HepG2 (cell line): ENCODE results near the gene MTHFD2L. TPM values are rescaled to one million over a fixed set of nuclear protein-coding genes. Genes with fewer than 3 reads are reported as not detected.

Source experiments
- ATAC-seq: fragments of 200-7000 bp; cut with Tn5 transposase; 3 replicates; pipeline ENCODE4 v1.9.1; 2020; ENCODE audit warnings: mild to moderate bottlenecking, moderate library complexity
- BruUV-seq: library from RNA; stranded (reverse); fragments of 400-500 nt; replicated peaks from 2 replicates; lab custom pipeline; 2021; lab: Mats Ljungman, UMichigan
- CTCF ChIA-PET: fragments of 300-600 bp; formaldehyde crosslinking; extraction: SDS; loops from one replicate; lab custom pipeline; 2021; ENCODE audit warnings: low total read pairs, inconsistent platforms, low intra/inter-chr PET ratio; lab: Yijun Ruan, JAX
- POLR2A ChIA-PET: fragments of 350-600 bp; sonication (Branson Sonifier 250); formaldehyde crosslinking; loops from one replicate; lab custom pipeline; 2020; ENCODE audit warnings: antibody characterized with exemption, inconsistent platforms; lab: Yijun Ruan, JAX
- DNase-seq: peaks from one replicate; pipeline ENCODE4 v3.0.0-alpha.2; 2015; ENCODE audit warnings: low spot score
- FAIRE-seq: peaks from 3 replicates; lab custom pipeline; 2011; peaks lifted over from hg19 to GRCh38; lab: Jason Lieb, UNC
- H2AFZ ChIP-seq: one replicate; pipeline ENCODE4 v1.6.1; 2011; ENCODE audit warnings: low read length, inconsistent platforms
- H3K27ac ChIP-seq: fragments of 300-600 bp; 3 replicates; pipeline ENCODE4 v1.8.0; 2011; ENCODE audit warnings: mixed run types, mild to moderate bottlenecking, mixed read lengths, low read length, inconsistent platforms; ENCODE audit not compliant: insufficient read depth; ENCODE audit errors: extremely low read length
- H3K27me3 ChIP-seq, 2 experiments: fragments of 200-600 bp in 1 of 2; 2 replicates in 1 of 2; 3 replicates in 1 of 2; pipeline versions ENCODE4 v1.6.0 to v1.8.0; 2011; ENCODE audit warnings: low read length in 2 of 2, mild to moderate bottlenecking in 2 of 2, moderate library complexity in 2 of 2, inconsistent platforms in 1 of 2; ENCODE audit not compliant: insufficient read depth in 2 of 2, control insufficient read depth in 1 of 2
- H3K36me3 ChIP-seq, 2 experiments: fragments of 200-600 bp in 1 of 2; replicated peaks in 1 of 2; 2 replicates in 1 of 2; 3 replicates in 1 of 2; pipeline versions ENCODE4 v1.5.1 to v1.8.0; 2011; ENCODE audit warnings: low read length in 2 of 2, inconsistent platforms in 1 of 2; ENCODE audit not compliant: insufficient read depth in 2 of 2, control insufficient read depth in 1 of 2
- H3K4me1 ChIP-seq: 2 replicates; pipeline ENCODE4 v1.5.1; 2012; ENCODE audit warnings: low read length, inconsistent platforms; ENCODE audit not compliant: insufficient read depth
- H3K4me2 ChIP-seq: 2 replicates; pipeline ENCODE4 v1.6.0; 2011; ENCODE audit warnings: low read depth, low read length, inconsistent platforms
- H3K4me3 ChIP-seq, 3 experiments: fragments of 200-600 bp in 1 of 3; sonication (generic), shearing (Covaris generic) in 1 of 3; replicated peaks in 1 of 3; 2 replicates each; pipeline ENCODE4 v1.5.1; 2011 to 2016; ENCODE audit warnings: low read length in 3 of 3, inconsistent platforms in 2 of 3, low read depth in 2 of 3, mild to moderate bottlenecking in 2 of 3, control low read depth in 1 of 3, mixed read lengths in 1 of 3; ENCODE audit not compliant: insufficient read depth in 1 of 3
- H3K79me2 ChIP-seq: one replicate; pipeline ENCODE4 v1.6.1; 2011; ENCODE audit warnings: low read length, inconsistent platforms; ENCODE audit not compliant: insufficient read depth
- H3K9ac ChIP-seq: 2 replicates; pipeline ENCODE4 v1.6.0; 2011; ENCODE audit warnings: mild to moderate bottlenecking, low read depth, low read length, inconsistent platforms; ENCODE audit not compliant: insufficient read depth
- H3K9me3 ChIP-seq: 2 replicates; pipeline ENCODE4 v1.5.1; 2012; ENCODE audit warnings: mild to moderate bottlenecking, low read length
- H4K20me1 ChIP-seq: 2 replicates; pipeline ENCODE4 v1.6.0; 2011; ENCODE audit warnings: inconsistent platforms, mild to moderate bottlenecking, low read length, moderate library complexity; ENCODE audit not compliant: insufficient read depth
- CENPT ChIP-seq: sonication (generic); formaldehyde crosslinking; IDR thresholded peaks from 2 replicates; pipeline ENCODE4 v1.8.0; 2022; ENCODE audit warnings: low read depth, mild to moderate bottlenecking, moderate library complexity, missing genetic modification reagents
- FOSL1 ChIP-seq: sonication (generic); formaldehyde crosslinking; IDR thresholded peaks from 2 replicates; pipeline ENCODE4 v1.9.0; 2021; ENCODE audit warnings: missing genetic modification reagents, borderline replicate concordance
- XBP1 ChIP-seq: sonication (generic); formaldehyde crosslinking; IDR thresholded peaks from 2 replicates; pipeline ENCODE4 v1.5.0; 2020; ENCODE audit warnings: missing genetic modification reagents
- ZBTB37 ChIP-seq: sonication (generic); formaldehyde crosslinking; IDR thresholded peaks from 2 replicates; pipeline ENCODE4 v1.4.0; 2020; ENCODE audit warnings: mild to moderate bottlenecking, missing genetic modification reagents
- ZFP36L2 ChIP-seq: sonication (generic); formaldehyde crosslinking; IDR thresholded peaks from 2 replicates; pipeline ENCODE4 v1.4.0; 2020; ENCODE audit warnings: missing genetic modification reagents
- ZNF317 ChIP-seq: sonication (generic); formaldehyde crosslinking; IDR thresholded peaks from 2 replicates; pipeline ENCODE4 v1.5.0; 2020; ENCODE audit warnings: mild to moderate bottlenecking, missing genetic modification reagents
- ZNF790 ChIP-seq: sonication (generic); formaldehyde crosslinking; IDR thresholded peaks from 2 replicates; pipeline ENCODE4 v1.8.0; 2022; ENCODE audit warnings: missing genetic modification reagents, mild to moderate bottlenecking, borderline replicate concordance
- WGBS: methylation state at CpG from one replicate; pipeline ENCODE4 v1.1.6; 2017; ENCODE audit warnings: low lambda C conversion rate; 5-methylcytosine and 5-hydroxymethylcytosine counted together
- in situ Hi-C: cut with HindIII; loops from 2 replicates; pipeline ENCODE4 v1.10.0; 2017; ENCODE audit warnings: low pct_unique_long_range_greater_than_20kb; ENCODE audit not compliant: extremely low pct_ligation_motif_present
- intact Hi-C: fragments of 100-400 bp; cut with micrococcal nuclease; formaldehyde crosslinking; loops from one replicate; pipeline ENCODE4 v1.10.0; 2022; ENCODE audit not compliant: unreplicated experiment
- polyA plus RNA-seq, 8 experiments: library from polyadenylated mRNA; depleted of rRNA in 3 of 8; stranded (reverse) in 7 of 8; unstranded in 1 of 8; fragments of >200 nt; fragmentation: Illumina TruSeq in 4 of 8; extraction: Trizol in 4 of 8; gene quantifications; 2 replicates each; pipeline versions ENCODE4 v1.2.1 to v1.2.3, GENCODE V29; 2011 to 2016; ENCODE audit warnings: low read depth in 4 of 8, missing spikeins in 1 of 8, mixed read lengths in 1 of 8; ENCODE audit not compliant: insufficient read depth in 1 of 8
- total RNA-seq, 5 experiments: library from RNA; depleted of rRNA; stranded (reverse); fragments of >200 nt; fragmentation: Illumina TruSeq; extraction: Trizol; gene quantifications; 2 replicates each; pipeline ENCODE4 v1.2.3, GENCODE V29; 2016; ENCODE audit warnings: low read depth in 1 of 5
- TF ChIP-seq, protein P1 (sequence below): IDR thresholded peaks from 2 replicates; pipeline ENCODE4 v1.6.1; 2016; ENCODE audit warnings: low read depth

The MTHFD2L gene
- total and polyA plus RNA-seq, 2 of the 13 experiments (the other 11 are each of a cell fraction or from before 2014, with no cell fraction given) = 10.5 to 14.9 TPM

GRCh38 chr4:74118600-74119338 lies 39.1 kb upstream of the MTHFD2L start:
- in situ Hi-C loops = no loop called here
- Histone ChIP-seq H3K4me2 (no peak overlapping the region), H3K9ac (no peak overlapping the region), H3K27ac (no peak overlapping the region), H3K4me3 (no peak overlapping the region), H3K9me3 (no peaks in the 10 kb centered on the region), H3K79me2 (no peaks in the 10 kb centered on the region), H3K36me3 (no peaks in the 10 kb centered on the region), H3K4me1 (peaks cover 22% of the 10 kb centered on the region), H4K20me1 (no peaks in the 10 kb centered on the region), H2AFZ (no peak overlapping the region), H3K27me3 (no peaks in the 10 kb centered on the region; a peak in 1 of 5 replicates)
- no peak for TF ChIP-seq ZFP36L2 (CRISPR knock-in tag)
- TF ChIP-seq, protein P1, sequence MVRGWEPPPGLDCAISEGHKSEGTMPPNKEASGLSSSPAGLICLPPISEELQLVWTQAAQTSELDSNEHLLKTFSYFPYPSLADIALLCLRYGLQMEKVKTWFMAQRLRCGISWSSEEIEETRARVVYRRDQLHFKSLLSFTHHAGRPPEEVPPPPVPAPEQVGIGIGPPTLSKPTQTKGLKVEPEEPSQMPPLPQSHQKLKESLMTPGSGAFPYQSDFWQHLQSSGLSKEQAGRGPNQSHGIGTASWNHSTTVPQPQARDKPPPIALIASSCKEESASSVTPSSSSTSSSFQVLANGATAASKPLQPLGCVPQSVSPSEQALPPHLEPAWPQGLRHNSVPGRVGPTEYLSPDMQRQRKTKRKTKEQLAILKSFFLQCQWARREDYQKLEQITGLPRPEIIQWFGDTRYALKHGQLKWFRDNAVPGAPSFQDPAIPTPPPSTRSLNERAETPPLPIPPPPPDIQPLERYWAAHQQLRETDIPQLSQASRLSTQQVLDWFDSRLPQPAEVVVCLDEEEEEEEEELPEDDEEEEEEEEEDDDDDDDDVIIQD = no peak
- no peak for TF ChIP-seq ZBTB37 (CRISPR knock-in tag)
- no peak for TF ChIP-seq XBP1
- no peak for TF ChIP-seq ZNF317 (CRISPR knock-in tag)
- no peak for TF ChIP-seq ZNF790
- no peak for TF ChIP-seq FOSL1
- TF ChIP-seq CENPT = no peak
- no peak for ATAC-seq
- FAIRE-seq = no peak
- no TSS peak for BruUV-seq
- ChIA-PET POLR2A (interaction anchor here (0.9 kb wide), 1 partner anchor 18 kb away, joined by 3 read pairs; no protein-coding TSS in a partner anchor), CTCF (no interaction called here)
- no peak for DNase-seq
- WGBS = 78% methylated on average over 4 of the region's 6 CpGs
- intact Hi-C loops = no loop called here
